CD4-positive, alpha-beta T cell treated with Interleukin-6 at 100 ng/mL for 8 hours (primary cell): ENCODE results near the gene ZNF581.
A peak's percentile ranks its signal among the peaks of the same experiment; 100 is the strongest.

Experiments
- DNase-seq: peaks from one replicate; pipeline ENCODE4 v3.0.0-alpha.2; 2020; ENCODE audit warnings: mixed read lengths, low spot score

Gene ZNF581

DNA sequence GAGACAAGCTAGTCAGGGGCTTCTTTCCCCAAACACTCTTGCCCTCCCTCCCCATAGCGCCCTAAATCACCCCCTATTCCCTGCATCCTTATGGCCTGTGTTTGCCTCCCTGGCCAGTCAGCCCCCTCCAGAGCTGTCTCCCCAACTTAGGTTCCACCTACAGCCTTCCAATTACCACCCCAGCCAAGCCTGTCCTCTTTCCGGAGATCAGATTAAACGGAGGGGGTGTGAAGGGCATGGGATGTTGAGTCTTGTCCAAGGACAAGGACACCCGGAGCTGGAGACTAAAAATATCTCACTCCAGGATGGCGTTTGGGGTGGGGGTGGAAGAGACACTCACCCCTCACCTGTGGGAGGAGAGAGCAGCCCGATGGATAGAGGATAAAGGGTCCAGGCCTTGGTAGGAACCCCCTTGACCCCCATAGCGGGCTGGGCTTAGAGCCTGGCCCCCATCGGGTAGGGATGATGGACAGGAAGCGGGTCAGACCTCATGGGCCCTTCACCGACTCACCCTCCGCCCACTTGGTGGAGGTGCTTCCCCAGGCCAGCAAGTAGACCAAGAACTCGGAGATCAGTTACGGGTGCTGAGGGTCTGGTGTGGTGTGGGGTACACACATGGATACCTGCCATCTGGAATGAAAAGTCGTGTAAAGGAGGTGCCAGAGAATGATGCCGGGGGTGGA is 32.0 kb upstream of the ZNF581 start:
- no peak for DNase-seq

DNA sequence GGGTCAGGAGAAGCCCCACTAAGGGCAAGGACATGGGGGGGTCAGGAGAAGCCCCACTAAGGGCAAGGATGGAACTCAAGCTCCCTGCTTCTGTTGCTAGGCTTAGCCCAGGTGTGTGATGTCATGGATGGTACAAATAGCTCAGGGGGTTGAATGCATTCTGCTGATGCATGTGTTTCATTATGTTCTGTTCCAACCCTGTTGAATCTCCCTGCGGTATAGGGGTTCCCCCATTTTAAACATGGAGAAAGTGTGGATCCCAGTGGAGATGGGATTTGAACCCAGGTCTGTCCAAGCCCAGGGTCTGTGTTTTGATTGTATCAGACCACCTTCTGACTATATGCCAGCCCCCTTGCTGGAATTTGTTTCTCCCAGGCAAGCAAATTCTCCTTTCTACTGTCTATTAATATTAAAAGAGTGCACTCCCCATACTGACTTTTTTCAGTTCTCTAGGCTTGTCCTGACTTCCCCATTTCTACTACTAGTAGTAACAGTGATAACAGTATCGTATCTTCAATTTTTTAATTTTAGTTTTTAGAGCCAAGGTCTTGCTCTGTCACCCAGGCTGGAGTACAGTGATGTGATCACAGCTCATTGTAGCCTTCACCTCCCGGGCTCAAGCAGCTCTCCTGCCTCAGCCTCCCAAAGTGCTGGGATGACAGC is 31.3 kb upstream of the ZNF581 start:
- DNase-seq: no peak

DNA sequence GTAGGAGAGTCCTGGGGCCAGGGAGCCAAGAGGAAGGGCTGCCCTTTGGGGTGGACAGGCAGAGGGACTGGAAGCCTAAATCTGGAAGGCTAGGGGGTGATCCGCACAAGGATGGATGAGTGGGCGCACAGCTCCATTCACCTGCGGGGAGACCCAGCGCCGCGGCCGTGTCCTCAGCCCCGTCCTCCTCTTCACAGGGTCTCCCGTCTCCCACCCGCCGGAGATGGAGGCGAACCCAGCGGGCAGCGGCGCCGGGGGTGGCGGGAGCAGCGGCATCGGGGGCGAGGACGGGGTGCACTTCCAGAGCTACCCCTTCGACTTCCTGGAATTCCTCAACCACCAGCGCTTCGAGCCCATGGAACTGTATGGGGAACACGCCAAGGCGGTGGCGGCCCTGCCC is 30.1 kb upstream of the ZNF581 start:
- DNase-seq: no peak

DNA sequence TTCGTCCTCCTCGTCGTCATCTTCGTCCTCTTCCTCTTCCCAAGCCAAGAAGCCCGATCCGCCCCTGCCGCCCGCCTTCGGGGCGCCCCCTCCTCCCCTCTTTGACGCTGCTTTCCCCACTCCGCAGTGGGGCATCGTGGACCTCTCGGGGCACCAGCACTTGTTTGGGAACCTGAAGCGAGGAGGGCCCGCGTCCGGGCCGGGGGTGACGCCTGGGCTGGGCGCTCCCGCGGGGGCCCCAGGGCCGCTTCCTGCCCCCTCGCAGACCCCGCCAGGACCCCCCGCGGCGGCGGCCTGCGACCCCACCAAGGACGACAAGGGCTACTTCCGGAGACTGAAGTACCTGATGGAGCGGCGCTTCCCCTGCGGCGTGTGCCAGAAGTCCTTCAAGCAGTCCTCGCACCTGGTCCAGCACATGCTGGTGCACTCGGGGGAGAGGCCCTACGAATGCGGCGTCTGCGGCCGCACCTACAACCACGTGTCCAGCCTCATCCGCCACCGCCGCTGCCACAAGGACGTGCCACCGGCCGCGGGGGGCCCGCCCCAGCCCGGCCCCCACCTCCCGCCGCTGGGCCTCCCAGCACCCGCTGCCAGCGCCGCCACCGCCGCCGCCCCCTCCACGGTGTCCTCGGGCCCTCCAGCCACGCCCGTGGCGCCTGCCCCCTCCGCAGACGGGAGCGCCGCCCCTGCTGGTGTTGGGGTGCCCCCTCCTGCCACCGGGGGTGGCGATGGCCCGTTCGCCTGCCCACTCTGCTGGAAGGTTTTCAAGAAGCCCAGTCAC is 29.3 kb upstream of the ZNF581 start:
- DNase-seq: no peak

DNA sequence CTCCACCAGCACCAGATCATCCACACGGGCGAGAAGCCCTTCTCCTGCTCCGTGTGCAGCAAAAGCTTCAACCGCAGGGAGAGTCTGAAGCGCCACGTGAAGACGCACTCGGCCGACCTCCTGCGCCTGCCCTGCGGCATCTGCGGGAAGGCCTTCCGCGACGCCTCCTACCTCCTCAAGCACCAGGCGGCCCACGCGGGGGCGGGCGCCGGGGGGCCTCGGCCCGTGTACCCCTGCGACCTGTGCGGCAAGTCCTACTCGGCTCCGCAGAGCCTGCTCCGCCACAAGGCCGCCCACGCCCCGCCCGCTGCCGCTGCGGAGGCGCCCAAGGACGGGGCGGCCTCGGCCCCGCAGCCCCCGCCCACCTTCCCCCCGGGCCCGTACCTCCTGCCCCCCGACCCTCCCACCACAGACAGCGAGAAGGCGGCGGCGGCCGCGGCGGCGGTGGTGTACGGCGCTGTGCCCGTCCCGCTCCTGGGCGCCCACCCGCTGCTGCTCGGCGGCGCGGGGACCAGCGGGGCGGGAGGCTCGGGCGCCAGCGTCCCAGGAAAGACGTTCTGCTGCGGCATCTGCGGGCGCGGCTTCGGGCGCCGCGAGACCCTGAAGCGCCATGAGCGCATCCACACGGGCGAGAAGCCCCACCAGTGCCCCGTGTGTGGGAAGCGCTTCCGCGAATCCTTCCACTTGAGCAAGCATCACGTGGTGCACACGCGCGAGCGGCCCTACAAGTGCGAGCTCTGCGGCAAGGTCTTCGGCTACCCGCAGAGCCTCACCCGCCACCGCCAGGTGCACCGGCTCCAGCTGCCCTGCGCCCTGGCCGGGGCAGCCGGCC is 28.5 kb upstream of the ZNF581 start:
- no peak for DNase-seq

DNA sequence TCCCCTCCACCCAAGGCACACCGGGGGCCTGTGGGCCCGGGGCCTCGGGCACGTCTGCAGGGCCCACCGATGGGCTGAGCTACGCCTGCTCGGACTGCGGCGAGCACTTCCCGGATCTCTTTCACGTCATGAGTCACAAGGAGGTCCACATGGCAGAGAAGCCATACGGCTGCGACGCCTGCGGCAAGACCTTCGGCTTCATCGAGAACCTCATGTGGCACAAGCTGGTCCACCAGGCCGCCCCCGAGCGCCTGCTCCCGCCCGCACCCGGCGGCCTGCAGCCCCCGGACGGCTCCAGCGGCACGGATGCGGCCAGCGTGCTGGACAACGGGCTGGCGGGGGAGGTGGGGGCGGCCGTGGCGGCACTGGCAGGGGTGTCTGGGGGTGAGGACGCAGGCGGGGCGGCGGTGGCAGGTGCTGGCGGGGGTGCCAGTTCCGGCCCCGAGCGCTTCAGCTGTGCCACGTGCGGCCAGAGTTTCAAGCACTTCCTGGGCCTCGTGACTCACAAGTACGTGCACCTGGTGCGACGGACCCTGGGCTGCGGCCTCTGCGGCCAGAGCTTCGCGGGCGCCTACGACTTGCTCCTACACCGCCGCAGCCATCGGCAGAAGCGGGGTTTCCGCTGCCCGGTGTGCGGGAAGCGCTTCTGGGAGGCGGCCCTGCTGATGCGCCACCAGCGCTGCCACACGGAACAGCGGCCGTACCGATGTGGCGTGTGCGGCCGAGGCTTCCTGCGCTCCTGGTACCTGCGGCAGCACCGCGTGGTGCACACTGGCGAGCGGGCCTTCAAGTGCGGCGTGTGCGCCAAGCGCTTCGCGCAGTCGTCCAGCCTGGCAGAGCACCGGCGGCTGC is 27.7 kb upstream of the ZNF581 start:
- no peak for DNase-seq

DNA sequence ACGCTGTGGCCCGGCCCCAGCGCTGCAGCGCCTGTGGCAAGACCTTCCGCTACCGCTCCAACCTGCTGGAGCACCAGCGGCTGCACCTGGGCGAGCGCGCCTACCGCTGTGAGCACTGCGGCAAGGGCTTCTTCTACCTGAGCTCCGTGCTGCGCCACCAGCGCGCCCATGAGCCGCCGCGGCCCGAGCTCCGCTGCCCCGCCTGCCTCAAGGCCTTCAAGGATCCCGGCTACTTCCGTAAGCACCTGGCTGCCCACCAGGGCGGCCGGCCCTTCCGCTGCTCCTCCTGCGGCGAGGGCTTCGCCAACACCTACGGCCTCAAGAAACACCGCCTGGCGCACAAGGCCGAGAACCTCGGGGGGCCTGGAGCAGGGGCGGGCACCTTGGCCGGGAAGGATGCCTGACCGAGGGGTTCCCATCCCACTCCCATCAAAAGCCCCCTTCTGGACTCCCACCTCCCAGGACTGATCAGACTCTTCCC is 27.0 kb upstream of the ZNF581 start:
- no peak for DNase-seq

DNA sequence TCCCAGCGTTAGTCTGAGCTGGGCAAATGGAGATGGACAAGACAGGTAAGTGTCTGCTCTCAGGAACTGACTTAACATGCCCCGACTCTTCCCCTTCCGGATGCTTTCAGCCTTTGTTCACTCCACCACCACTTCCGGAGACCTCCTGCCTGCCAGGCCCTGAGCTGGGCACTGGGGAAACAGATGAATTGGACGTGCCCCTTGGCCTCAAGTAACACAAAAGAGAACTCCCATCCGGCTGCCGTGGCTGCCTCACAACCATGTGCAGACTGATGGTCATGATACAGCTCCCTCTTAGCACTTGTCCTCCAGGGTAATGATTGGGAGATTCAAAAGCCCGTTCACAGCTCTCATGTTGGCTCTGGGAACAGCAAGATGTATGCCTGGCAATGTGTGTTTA is 26.0 kb upstream of the ZNF581 start:
- no peak for DNase-seq

DNA sequence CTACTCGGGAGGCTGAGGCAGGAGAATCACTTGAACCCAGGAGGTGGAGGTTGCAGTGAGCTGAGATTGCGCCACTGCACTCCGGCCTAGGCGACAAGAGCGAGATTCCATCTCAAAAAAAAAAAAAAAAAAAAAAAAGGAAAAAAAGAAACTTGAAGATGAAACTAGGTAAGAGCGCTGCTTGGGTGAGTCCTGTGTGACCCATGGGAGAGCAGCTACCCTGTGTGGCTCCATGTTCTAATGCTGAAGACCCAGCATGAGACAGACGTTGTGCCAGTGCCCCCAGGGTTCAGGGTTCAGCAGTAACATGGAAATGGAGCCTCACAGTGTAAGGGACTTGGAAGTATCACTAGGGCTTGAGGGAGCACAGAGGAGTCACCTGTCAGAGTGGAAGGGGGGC is 25.0 kb upstream of the ZNF581 start:
- no peak for DNase-seq

DNA sequence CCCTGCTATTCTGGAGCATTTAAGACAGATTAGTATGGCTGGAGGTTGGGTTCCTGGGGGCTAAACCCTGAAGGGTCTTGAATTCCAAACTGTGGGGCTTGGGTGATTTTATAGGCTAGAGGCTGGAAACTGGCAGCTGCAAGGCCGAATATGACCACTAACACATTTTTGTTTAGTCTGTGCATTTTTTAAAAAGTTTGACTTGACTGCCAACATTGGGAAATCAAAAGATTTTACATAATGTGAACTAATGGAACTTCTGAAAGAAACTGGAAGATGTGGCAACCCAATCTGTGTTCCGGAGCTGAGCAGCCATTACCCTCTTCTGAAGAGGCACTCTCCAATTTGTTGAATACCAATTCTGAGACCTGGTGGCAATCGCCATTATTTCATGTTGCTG is 24.2 kb upstream of the ZNF581 start:
- DNase-seq: no peak

DNA sequence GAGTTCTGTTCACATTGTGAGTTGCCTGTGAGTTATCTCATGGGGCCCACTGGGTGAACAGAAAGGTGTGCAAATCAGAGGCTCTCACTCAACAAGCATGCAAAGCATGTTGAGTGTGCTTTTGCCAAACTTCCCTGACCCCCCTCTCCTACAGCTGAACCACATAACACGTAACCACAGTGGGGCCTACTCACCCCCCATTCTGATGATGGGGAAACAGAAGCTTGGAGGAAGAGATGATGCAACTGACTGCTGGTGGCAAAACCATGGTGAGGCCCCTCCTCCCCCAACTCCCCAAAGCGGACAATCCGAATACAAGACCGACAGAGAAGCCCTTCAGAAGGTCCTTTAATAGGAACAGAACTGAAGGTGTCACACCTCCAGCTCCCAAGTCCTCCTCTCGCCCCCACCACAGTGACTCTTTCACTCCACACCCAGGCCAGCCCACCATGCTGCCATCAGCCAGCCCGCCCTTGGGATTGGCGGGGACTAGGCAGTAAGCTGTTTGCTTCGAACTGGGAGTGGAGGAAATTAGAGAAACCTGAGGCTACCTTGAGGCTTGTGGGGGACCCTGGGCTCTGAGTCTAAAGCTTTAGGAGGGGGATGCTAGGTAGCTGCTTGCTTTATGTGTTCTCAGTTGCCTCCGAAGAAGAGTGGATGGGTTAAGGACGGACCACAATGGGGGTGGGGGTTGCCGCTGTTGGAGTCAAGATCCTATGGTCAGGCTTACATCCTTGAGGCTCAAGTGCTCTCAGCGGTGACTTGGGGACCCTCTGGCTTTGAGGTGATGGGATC is 22.8 kb upstream of the ZNF581 start:
- peak; percentile 13 for DNase-seq

DNA sequence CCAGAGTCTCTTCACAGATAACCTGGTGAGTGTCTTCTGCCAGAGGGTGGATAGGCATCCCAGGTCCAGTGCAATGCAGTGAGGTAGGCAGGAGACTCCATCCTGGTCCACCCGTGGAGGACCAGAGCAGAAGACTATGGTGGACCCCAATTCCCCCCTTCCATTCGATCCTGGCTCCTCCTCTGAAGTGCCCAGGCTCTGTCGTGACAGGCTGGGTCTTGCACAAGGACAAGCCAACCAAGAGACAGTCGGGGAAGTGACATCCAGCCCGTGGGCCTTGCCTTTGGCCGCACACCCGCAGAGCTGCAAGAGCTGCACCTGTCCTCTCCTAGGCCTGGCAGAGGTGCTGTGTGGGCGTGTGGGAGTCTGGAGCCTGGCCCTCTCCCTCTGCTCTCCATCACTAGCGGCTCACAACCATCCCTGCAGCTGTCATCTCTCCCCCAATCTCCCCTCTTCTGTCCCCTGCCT is 22.2 kb upstream of the ZNF581 start:
- DNase-seq: no peak

DNA sequence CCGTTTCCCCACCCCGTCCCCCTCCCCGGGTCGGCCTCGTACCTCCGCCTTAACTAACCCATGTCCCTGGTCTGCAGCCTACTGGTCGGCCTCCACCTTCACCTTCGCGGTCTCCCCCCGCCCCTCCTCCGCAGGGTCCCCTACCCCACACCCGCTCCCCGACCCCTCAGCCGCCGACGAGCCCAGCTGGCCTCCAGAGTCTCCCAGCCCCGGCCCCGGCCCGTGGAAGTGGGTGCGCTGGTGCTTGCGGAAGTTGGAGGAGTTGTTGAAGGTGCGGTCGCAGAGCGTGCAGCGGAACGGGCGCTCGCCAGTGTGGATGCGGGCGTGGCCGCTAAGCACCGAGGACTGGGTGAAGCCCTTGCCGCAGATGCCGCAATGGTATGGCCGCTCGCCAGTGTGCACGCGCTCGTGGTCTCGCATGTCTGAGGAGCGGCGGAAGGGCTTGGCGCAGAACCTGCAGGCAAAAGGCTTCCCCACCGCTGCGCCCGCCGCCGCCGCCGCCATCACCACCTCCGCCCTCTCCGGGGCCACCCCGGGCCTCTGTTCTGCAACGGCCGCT is 21.7 kb upstream of the ZNF581 start:
- no peak for DNase-seq

DNA sequence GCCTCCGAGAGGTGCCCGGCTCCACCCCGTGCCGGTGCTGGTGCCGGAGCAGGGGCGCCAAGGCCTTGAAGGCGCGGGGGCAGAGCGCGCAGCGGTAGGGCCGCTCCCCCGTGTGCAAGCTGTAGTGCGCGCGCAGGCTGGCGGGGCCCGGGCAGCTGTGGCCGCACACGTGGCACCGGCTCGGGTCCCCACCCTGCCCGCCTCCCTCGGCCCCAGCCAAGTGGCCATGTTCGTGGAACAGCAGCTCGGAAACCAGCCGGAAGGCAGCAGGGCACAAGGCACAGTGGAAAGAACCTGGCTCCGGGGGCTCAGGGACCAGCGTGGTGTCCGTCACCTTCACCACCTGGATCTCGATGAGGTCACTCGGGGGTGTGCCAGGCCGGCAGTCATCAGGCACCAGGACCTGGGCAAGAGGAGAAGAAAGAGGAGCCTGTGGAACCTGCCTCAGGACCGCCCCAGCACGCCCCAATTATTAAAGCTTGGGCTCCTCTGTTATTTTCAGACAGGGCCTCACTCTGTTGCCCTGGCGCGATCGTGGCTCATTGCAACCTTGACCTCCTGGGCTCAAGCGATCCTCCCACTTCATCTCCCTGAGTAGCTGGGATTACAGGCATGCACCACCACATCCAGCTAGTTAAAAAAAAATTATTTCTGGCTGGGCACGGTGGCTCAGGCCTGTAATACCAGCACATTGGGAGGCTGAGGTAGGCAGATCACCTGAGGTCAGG is 21.0 kb upstream of the ZNF581 start:
- DNase-seq: no peak

DNA sequence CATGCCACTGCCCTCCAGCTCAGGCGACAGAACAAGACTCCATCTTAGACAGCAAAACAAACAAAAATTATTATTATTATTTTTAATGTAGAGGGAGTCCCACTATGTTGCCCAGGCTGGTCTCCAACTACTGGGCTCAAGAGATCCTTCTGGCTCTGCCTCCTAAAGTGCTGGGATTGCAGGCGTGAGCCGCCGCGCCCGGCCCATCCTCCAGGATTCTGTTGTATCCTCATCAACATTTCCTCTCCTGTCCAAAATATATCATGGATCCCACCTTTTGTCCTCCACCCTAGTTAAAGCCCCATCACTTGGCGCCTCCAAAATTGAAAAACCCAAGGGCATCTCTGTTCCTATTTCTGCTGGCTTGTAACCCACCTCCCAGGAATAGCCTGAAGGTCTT is 20.3 kb upstream of the ZNF581 start:
- no peak for DNase-seq

DNA sequence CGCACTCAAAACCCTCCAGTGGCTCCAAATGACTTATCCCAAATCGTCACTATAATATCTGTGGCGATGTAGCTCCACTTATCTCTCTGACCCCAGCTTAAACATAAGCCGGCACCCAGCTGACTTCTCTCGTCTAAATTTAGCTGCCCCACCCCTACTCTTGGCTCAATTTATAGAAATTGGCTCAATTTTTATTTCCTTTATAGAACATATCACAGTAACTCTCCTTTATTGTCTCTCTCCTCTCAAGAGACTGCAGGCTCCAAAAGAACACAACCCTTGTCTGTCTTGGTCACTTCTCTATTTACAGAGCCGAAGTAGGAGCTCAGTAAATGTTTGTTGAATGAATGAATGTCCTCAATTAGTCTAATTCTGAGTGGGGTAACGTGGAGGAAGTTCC is 19.9 kb upstream of the ZNF581 start:
- DNase-seq: no peak

DNA sequence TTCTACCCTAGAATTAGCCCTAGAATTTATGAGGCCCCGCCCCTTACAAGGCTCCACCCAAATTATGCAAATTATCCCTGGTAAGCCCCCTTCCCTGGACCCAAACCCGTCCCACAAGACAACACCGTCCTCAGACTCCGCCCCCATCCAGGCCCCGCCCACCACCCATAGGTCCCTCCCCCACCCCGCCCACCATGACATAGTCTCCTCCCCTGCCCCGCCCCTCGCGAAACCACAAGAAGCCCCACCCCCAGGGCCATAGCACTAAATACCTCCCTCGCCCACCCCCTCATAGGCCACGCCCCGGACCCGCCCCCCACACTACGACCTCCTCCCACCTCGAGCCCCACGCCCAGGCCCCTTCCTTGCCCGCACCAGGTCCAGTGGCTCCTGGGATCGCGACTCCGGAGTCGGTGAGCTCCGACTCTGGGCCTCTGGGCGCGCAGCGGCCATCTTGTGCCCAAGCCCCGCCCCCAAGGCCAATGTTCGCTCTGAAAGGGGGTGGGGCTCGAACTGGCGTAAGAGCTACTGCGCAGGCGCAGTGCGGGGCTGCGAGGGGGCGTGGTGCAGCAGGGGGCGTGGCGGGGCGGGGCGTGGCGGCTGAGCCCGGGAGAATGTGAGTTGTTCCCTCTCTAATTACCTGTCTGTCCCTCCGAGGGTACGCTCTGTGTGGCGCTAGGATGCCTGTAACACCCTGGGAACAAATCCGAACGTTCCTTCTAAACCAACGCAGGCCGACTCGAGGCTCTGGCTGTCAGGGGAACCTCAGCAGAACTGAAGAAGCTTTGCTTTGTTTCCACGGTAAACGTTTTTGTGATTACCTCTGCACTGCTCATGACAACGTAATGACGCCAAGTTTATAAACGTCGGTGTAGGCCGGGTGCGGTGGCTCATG is 19.1 kb upstream of the ZNF581 start, which contains the start of gene ZNF784:
Gene ZNF784 (minus strand): TSS at position 458 of the 895 bp plus-strand sequence. CDS start 5 bp downstream, at position 453.
- DNase-seq: peak; percentile 92

DNA sequence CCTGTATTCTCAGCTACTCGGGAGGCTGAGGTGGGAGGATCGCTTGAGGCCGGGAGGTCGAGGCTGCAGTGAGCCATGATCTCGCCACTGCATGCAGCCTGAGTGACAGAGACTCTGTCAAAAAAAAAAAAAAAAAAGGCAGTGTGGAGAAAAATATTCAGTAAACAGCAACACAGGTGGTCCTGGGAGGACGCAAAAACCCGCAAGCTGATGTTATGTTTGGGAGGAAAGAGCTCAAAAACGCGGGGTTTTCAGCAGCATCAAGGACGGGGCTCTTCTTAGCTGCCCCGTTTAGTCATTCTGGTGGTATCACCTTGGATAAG is 18.5 kb upstream of the ZNF581 start:
- DNase-seq: no peak
